Ascending aorta (tissue), 2 donors: ENCODE results near the gene NUP37. TPM values are rescaled to one million over a fixed set of nuclear protein-coding genes. Genes with fewer than 3 reads are reported as not detected.
"Not testable (repeated sequence)": the region's sequence is repeated elsewhere in the genome, so short reads cannot be mapped to it uniquely, and the experiment has no call there.

Experiments used
- DNase-seq, 2 donors: peaks; one replicate each; pipeline ENCODE4 v3.0.0-alpha.2; 2019; ENCODE audit warnings: low spot score in 2 of 2
- H3K27ac ChIP-seq, 2 donors: fragments of 200-600 bp; sonication (generic); one replicate each; pipeline ENCODE4 v1.5.1; 2016 to 2017; ENCODE audit warnings: mild to moderate bottlenecking in 1 of 2
- H3K27me3 ChIP-seq: fragments of 200-600 bp; sonication (generic); one replicate; pipeline ENCODE4 v1.5.1; 2017
- H3K36me3 ChIP-seq, 2 donors: fragments of 200-600 bp; sonication (generic); one replicate each; pipeline ENCODE4 v1.5.1; 2016
- H3K4me1 ChIP-seq, 2 donors: fragments of 200-600 bp; sonication (generic); one replicate each; pipeline ENCODE4 v1.5.1; 2016 to 2017; ENCODE audit warnings: mild to moderate bottlenecking in 1 of 2
- H3K4me3 ChIP-seq, 2 donors: fragments of 200-600 bp; sonication (generic); one replicate each; pipeline ENCODE4 v1.5.1; 2016 to 2017; ENCODE audit warnings: mild to moderate bottlenecking in 1 of 2
- H3K9me3 ChIP-seq, 2 donors: fragments of 200-600 bp; sonication (generic); one replicate each; pipeline ENCODE4 v1.5.1; 2016
- CTCF ChIP-seq, 3 experiments: fragments of 200-600 bp in 2 of 3; fragments of 450-650 bp in 1 of 3; sonication (generic) in 2 of 3; IDR thresholded peaks; one replicate each; pipeline ENCODE4 v1.5.1; 2016 to 2019; ENCODE audit warnings: antibody characterized with exemption in 3 of 3, mild to moderate bottlenecking in 1 of 3, moderate library complexity in 1 of 3
- intact Hi-C: fragments of 100-400 bp; cut with DNase I; formaldehyde crosslinking; loops from one replicate; pipeline ENCODE4 v1.15.1; 2023
- total RNA-seq: library from RNA; depleted of rRNA; stranded (reverse); fragments of >200 nt; gene quantifications from one replicate; pipeline ENCODE4 v1.1.0, GENCODE V29; 2016

The NUP37 gene
- total RNA-seq, result 66.9 TPM

- Histone ChIP-seq H3K27ac (peak within 1 kb of the TSS; percentile 65 to 77), H3K4me1 (peaks cover 0 to 13% of the 10 kb centered on the region in 2 donors), H3K36me3 (peaks cover 0 to 14% of the 10 kb centered on the region in 2 donors), H3K27me3 (no peaks in the 10 kb centered on the region), H3K9me3 (no peaks in the 10 kb centered on the region), H3K4me3 (peak within 1 kb of the TSS; percentile 65 to 67)
- TF ChIP-seq CTCF (IDR thresholded peaks at IDR 0.05), result no peak
- peak; percentile 43 to 93 for DNase-seq
- intact Hi-C loops, result loop anchor here (1.0 to 2.0 kb wide), 2 partner anchors 58 to 357 kb away; no protein-coding TSS in a partner anchor
Measured at GRCh38 chr12:102119674-102120563, at the start of gene NUP37, which contains the start of gene PARPBP. Gene NUP37, minus strand, starts transcription at chr12:102120114. Its CDS starts 1,596 bp downstream, at chr12:102118518. Gene PARPBP, plus strand, starts transcription at chr12:102120183. Its CDS starts 3,706 bp downstream, at chr12:102123889.

- Histone ChIP-seq H3K36me3 (no peaks in the 10 kb centered on the region), H3K4me1 (peaks cover 0 to 3% of the 10 kb centered on the region in 2 donors), H3K27ac (no peak overlapping the region), H3K4me3 (no peak overlapping the region), H3K9me3 (no peaks in the 10 kb centered on the region), H3K27me3 (no peaks in the 10 kb centered on the region)
- no peak for DNase-seq
- intact Hi-C loops, result no loop called here
- no peak for TF ChIP-seq CTCF (IDR thresholded peaks at IDR 0.05)
Measured at GRCh38 chr12:102167821-102168604, 48.1 kb upstream of the NUP37 start.

GRCh38 chr12:102163383-102163782, 43.5 kb upstream of the NUP37 start:
- TF ChIP-seq CTCF (IDR thresholded peaks at IDR 0.05), result no peak
- H3K27ac ChIP-seq, result no peak overlapping the region
- no peaks in the 10 kb centered on the region for H3K27me3 ChIP-seq
- intact Hi-C loops, result no loop called here
- no peak overlapping the region for H3K4me3 ChIP-seq
- no peaks in the 10 kb centered on the region for H3K4me1 ChIP-seq
- no peaks in the 10 kb centered on the region for H3K36me3 ChIP-seq
- no peaks in the 10 kb centered on the region for H3K9me3 ChIP-seq
- DNase-seq, result no peak

- H3K27ac ChIP-seq, H3K27me3 ChIP-seq, intact Hi-C loops, H3K36me3 ChIP-seq, H3K4me3 ChIP-seq, H3K9me3 ChIP-seq, DNase-seq, H3K4me1 ChIP-seq: not testable (repeated sequence)
Measured at GRCh38 chr12:102155206-102155605, 35.3 kb upstream of the NUP37 start.

- DNase-seq, H3K27me3 ChIP-seq, H3K4me1 ChIP-seq, intact Hi-C loops, H3K27ac ChIP-seq, H3K4me3 ChIP-seq, H3K36me3 ChIP-seq, H3K9me3 ChIP-seq: not testable (repeated sequence)
Measured at GRCh38 chr12:102147062-102147587, 27.2 kb upstream of the NUP37 start.

GRCh38 chr12:102144221-102144620, 24.3 kb upstream of the NUP37 start:
- H3K4me3 ChIP-seq, result no peak overlapping the region
- H3K27ac ChIP-seq, result no peak overlapping the region
- no peaks in the 10 kb centered on the region for H3K4me1 ChIP-seq
- H3K9me3 ChIP-seq, result no peaks in the 10 kb centered on the region
- no peak for DNase-seq
- TF ChIP-seq CTCF (IDR thresholded peaks at IDR 0.05), result no peak
- H3K36me3 ChIP-seq, result no peaks in the 10 kb centered on the region
- H3K27me3 ChIP-seq, result no peaks in the 10 kb centered on the region
- intact Hi-C loops, result no loop called here

GRCh38 chr12:102142866-102143373, 23.0 kb upstream of the NUP37 start:
- H3K27ac ChIP-seq, intact Hi-C loops: not testable (repeated sequence)

GRCh38 chr12:102137619-102138018, 17.7 kb upstream of the NUP37 start:
- not testable (repeated sequence) for H3K27me3 ChIP-seq, DNase-seq

More at GRCh38 chr12:102142866-102143373, 23.0 kb upstream of the NUP37 start:
- not testable (repeated sequence) for H3K4me1 ChIP-seq, H3K27me3 ChIP-seq, H3K4me3 ChIP-seq, H3K36me3 ChIP-seq, DNase-seq, H3K9me3 ChIP-seq

GRCh38 chr12:102131442-102131841, 11.5 kb upstream of the NUP37 start:
- DNase-seq, intact Hi-C loops, H3K27me3 ChIP-seq, H3K9me3 ChIP-seq, H3K4me3 ChIP-seq, H3K36me3 ChIP-seq, H3K27ac ChIP-seq, H3K4me1 ChIP-seq: not testable (repeated sequence)

More at GRCh38 chr12:102137619-102138018, 17.7 kb upstream of the NUP37 start:
- H3K36me3 ChIP-seq, H3K4me1 ChIP-seq, intact Hi-C loops, H3K9me3 ChIP-seq, H3K27ac ChIP-seq, H3K4me3 ChIP-seq: not testable (repeated sequence)
